H1 (cell line): ENCODE measurements around the gene ALLC. TPM values are rescaled to one million over a fixed set of nuclear protein-coding genes. Genes with fewer than 3 reads are reported as not detected.

Experiments used
- CHD2 ChIP-seq: IDR thresholded peaks from 2 replicates; pipeline ENCODE4 v1.6.1; 2012; ENCODE audit warnings: low read length, improper control_type of control experiment
- FOSL1 ChIP-seq: IDR thresholded peaks from 2 replicates; pipeline ENCODE4 v1.6.1; 2011; ENCODE audit warnings: mild to moderate bottlenecking, low read depth, low read length, moderate library complexity; ENCODE audit not compliant: insufficient read depth
- GABPA ChIP-seq: IDR thresholded peaks from 2 replicates; pipeline ENCODE4 v1.6.1; 2011; ENCODE audit warnings: mild to moderate bottlenecking, low read length, moderate library complexity, borderline replicate concordance; ENCODE audit not compliant: insufficient read depth
- JUND ChIP-seq: IDR thresholded peaks from 2 replicates; pipeline ENCODE4 v1.6.1; 2011; ENCODE audit warnings: mild to moderate bottlenecking, improper control_type of control experiment, low read length
- RNF2 ChIP-seq: fragments of 200-900, 300-1000 bp; sonication (generic); IDR thresholded peaks from 2 replicates; pipeline ENCODE4 v1.7.1; 2016; ENCODE audit warnings: borderline replicate concordance, low read depth, mild to moderate bottlenecking, antibody characterized with exemption, low read length; ENCODE audit not compliant: poor library complexity, severe bottlenecking; ENCODE audit errors: missing control alignments
- SIX5 ChIP-seq: IDR thresholded peaks from 2 replicates; pipeline ENCODE4 v1.6.1; 2011; ENCODE audit warnings: mild to moderate bottlenecking, low read depth, low read length
- polyA plus RNA-seq, 7 experiments: library from polyadenylated mRNA; depleted of rRNA in 3 of 7; stranded (reverse) in 5 of 7; unstranded in 2 of 7; fragments of >200 nt in 5 of 7; fragments of 200-250 nt in 2 of 7; gene quantifications; 1 replicate in 5 of 7; 2 replicates in 1 of 7; 4 replicates in 1 of 7; pipeline versions ENCODE4 v1.2.1 to v1.2.3, GENCODE V29; 2011 to 2013; ENCODE audit warnings: missing spikeins in 2 of 7, mixed read lengths in 2 of 7
- total RNA-seq: library from RNA; stranded (reverse); fragmentation: NEBNext Ultra II Directional; extraction: Animal tissue kit (Norgen Biotek cat#: 25700); gene quantifications from 2 replicates; pipeline ENCODE4 v1.2.1, GENCODE V29; 2021

ALLC gene
- total and polyA plus RNA-seq, 2 of the 8 experiments (the other 6 are each of a cell fraction or from before 2014, with no cell fraction given): not detected

DNA sequence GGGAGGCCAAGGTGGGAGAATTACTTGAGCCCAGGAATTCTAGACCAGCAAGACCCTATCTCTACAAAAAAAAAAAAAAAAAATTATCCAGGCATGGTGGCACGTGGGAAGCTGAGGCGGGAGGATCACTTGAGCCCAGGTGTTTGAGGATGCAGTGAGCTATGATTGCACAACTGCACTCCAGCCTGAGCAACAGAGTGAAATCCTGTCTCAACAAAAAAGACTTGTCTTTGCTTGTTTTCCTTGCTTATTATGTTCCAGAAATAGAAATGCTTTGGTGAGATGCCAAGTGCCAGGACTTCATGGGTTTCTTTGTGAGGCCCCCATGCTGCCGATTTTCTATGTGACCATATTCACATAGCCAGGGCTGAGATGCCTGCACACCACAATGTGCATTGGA lies 54.4 kb downstream of the ALLC start (continued):
- TF ChIP-seq RNF2: no peak
- TF ChIP-seq GABPA: no peak
- no peak for TF ChIP-seq JUND
- TF ChIP-seq CHD2: no peak
- TF ChIP-seq SIX5: no peak
- no peak for TF ChIP-seq FOSL1
